ENCODE data around the gene FHAD1. TPM values are rescaled to one million over a fixed set of nuclear protein-coding genes. Genes with fewer than 3 reads are reported as not detected.
A peak's percentile ranks its signal among the peaks of the same experiment; 100 is the strongest.

Gene FHAD1
- total RNA-seq, 6 donors from 2014 or later, result 2.0 to 45.8 (median 12.5) TPM

- H3K4me1 ChIP-seq, result peaks cover 36 to 88% (median 73%) of the 10 kb centered on the region in 4 donors
- no peak overlapping the region for H3K4me3 ChIP-seq
- DNase-seq (no peak), ATAC-seq (ENCODE audit: low FRiP score in 2 of 2) (no peak)
- H3K27ac ChIP-seq, result peak overlapping the region in 3 of 4 donors; percentile 26 to 90 (median 76)
- WGBS, 2 donors, result 84 to 97% methylated on average over 3 to 7 of the region's 10 CpGs
- H3K36me3 ChIP-seq, result peaks cover 0 to 5% (median 0%) of the 10 kb centered on the region in 4 donors
- H3K27me3 ChIP-seq, result no peaks in the 10 kb centered on the region
- TF ChIP-seq POLR2AphosphoS5 (IDR thresholded peaks at IDR 0.05), result no peak
- no peak for TF ChIP-seq CTCF (IDR thresholded peaks at IDR 0.05)
- TF ChIP-seq POLR2A (IDR thresholded peaks at IDR 0.05), result no peak
- no peak for TF ChIP-seq EP300 (IDR thresholded peaks at IDR 0.05)
- H3K9me3 ChIP-seq, result no peaks in the 10 kb centered on the region
These were observed 167.5 kb downstream of the FHAD1 start for GRCh38 chr1:15414445-15414983.

DNA sequence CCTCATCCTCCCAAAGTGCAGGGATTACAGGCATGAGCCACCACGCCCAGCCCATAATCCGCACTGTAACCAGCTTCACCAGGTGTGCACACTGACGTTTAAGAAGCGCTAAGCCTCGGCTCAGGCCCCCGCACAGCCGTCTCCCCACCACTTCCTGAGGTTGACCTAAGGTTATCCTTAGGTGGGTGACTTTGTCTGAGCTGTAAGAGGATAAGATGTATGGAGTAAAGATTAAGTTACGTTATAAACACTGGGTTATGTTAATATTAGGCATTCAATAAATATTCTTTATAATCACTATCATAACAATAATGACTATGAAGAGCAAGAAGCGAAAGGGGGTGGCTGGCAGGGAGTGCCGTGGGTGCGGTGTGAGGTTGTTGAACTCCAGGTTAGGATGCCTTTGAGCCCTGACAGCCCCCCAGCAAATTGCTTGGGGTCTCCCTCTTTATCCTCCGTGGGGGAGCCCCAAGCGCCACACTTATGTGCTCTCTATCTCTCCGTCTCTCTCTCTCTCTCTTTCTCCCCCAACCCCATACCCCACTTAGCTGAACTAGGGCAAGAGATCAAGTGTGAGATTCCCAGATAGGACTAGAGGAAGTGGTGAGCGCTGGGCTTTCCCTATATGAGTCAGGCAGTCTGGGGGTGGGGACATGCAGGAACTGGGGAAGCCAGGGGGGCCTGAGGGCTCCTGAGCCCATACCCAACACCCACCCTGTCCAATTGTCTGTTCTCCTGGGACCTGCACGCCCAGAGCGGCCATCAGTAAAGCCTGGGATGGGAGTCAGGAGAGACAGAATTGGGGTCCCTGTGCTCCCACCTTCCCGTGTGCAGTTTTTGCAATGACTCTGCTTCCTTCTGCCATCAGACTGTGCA is 170.3 kb downstream of the FHAD1 start:
- Histone ChIP-seq H3K9me3 (no peaks in the 10 kb centered on the region), H3K4me3 (peak overlapping the region in 1 of 4 donors; percentile 16), H3K27ac (peak overlapping the region; percentile 64 to 90 (median 80)), H3K27me3 (no peaks in the 10 kb centered on the region), H3K36me3 (peaks cover 0 to 5% (median 0%) of the 10 kb centered on the region in 4 donors), H3K4me1 (peaks cover 35 to 78% (median 59%) of the 10 kb centered on the region in 4 donors)
- TF ChIP-seq POLR2AphosphoS5 (IDR thresholded peaks at IDR 0.05) (peak in 1 of 2 donors; percentile 65), EP300 (IDR thresholded peaks at IDR 0.05) (peak in 1 of 4 donors; percentile 6), CTCF (IDR thresholded peaks at IDR 0.05) (no peak), POLR2A (IDR thresholded peaks at IDR 0.05) (no peak)
- DNase-seq (peak in 1 of 2 donors; percentile 81), ATAC-seq (ENCODE audit: low FRiP score in 2 of 2) (peak; percentile 41 to 53)
- WGBS, 2 donors, result 62 to 65% methylated on average over 18 of the region's 18 CpGs

GRCh38 chr1:15418806-15419515 is 171.9 kb downstream of the FHAD1 start:
- no peak for TF ChIP-seq CTCF (IDR thresholded peaks at IDR 0.05)
- peaks cover 29 to 71% (median 50%) of the 10 kb centered on the region in 4 donors for H3K4me1 ChIP-seq
- H3K27me3 ChIP-seq, result no peaks in the 10 kb centered on the region
- WGBS, 2 donors, result 77 to 80% methylated on average over 6 to 18 of the region's 18 CpGs
- H3K9me3 ChIP-seq, result no peaks in the 10 kb centered on the region
- H3K27ac ChIP-seq, result peak overlapping the region in 1 of 4 donors; percentile 26
- DNase-seq, result peak in 1 of 2 donors; percentile 77
- no peak overlapping the region for H3K4me3 ChIP-seq
- no peak for ATAC-seq (ENCODE audit: low FRiP score in 2 of 2)
- H3K36me3 ChIP-seq, result no peaks in the 10 kb centered on the region

DNA sequence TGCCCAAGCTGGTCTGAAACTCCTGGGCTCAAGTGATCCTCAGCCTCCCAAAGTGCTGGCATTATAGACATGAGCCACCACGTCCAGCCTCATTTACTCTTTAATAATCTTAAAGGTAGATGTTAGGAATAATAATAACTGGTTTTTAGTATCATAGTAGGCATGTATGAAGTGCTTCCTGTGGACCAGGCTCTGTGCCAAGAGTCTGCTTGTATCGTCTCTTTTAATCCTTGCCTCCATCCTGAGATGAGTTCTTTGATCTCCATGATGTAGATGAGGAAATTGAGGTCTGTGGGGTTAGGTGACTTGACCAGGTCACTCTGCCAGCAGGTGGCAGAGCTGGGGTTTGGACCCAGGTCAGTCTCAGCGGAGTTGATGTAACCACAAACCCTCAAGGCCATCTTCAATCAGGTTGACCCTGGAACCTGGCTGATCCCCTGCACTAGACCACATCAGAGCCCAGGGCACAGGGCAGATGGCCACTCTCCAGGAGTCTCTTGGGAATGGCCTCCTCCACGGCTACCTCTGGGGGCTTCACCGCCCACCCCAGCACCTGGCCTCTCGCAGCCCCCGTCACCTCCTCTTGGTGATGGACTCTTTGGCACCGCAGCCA is 173.9 kb downstream of the FHAD1 start:
- no peak for DNase-seq
- H3K9me3 ChIP-seq, result no peaks in the 10 kb centered on the region
- H3K4me1 ChIP-seq, result peaks cover 19 to 67% (median 45%) of the 10 kb centered on the region in 4 donors
- peaks cover 0 to 8% (median 2%) of the 10 kb centered on the region in 4 donors for H3K36me3 ChIP-seq
- ATAC-seq (ENCODE audit: low FRiP score in 2 of 2), result no peak
- H3K4me3 ChIP-seq, result no peak overlapping the region
- WGBS, 2 donors, result 86 to 88% methylated on average over 8 of the region's 8 CpGs
- no peaks in the 10 kb centered on the region for H3K27me3 ChIP-seq
- no peak for TF ChIP-seq CTCF (IDR thresholded peaks at IDR 0.05)
- TF ChIP-seq POLR2A (IDR thresholded peaks at IDR 0.05), result no peak
- no peak for TF ChIP-seq POLR2AphosphoS5 (IDR thresholded peaks at IDR 0.05)
- TF ChIP-seq EP300 (IDR thresholded peaks at IDR 0.05), result no peak
- H3K27ac ChIP-seq, result no peak overlapping the region

Measured in upper lobe of left lung (tissue), 6 donors.